ENCODE results near the gene ADAP2. TPM values are rescaled to one million over a fixed set of nuclear protein-coding genes. Genes with fewer than 3 reads are reported as not detected.
A peak's percentile ranks its signal among the peaks of the same experiment; 100 is the strongest.
"Not testable (repeated sequence)": the region's sequence is repeated elsewhere in the genome, so short reads cannot be mapped to it uniquely, and the experiment has no call there.

ADAP2 gene
- polyA plus RNA-seq = 4.9 TPM
- long read RNA-seq, donor 1 = 0 reads
- long read RNA-seq, donor 2, partial matches to known transcripts = 6 of 9 reads
- long read RNA-seq, donor 2, other reads (novel, unspliced or antisense) = 0 of 9 reads
- long read RNA-seq, donor 3 = 0 reads
- long read RNA-seq, donor 4 = 0 reads
- long read RNA-seq, donor 5 = 0 reads
- long read RNA-seq, donor 6, partial matches to known transcripts = 0 of 1 reads
- long read RNA-seq, donor 6, other reads (novel, unspliced or antisense) = 0 of 1 reads
- long read RNA-seq, donor 7 = 0 reads
- long read RNA-seq, donor 8, partial matches to known transcripts = 0 of 2 reads
- long read RNA-seq, donor 8, other reads (novel, unspliced or antisense) = 0 of 2 reads
- long read RNA-seq, donor 9, partial matches to known transcripts = 0 of 1 reads
- long read RNA-seq, donor 9, other reads (novel, unspliced or antisense) = 0 of 1 reads
- long read RNA-seq, donor 10, partial matches to known transcripts = 0 of 3 reads
- long read RNA-seq, donor 10, other reads (novel, unspliced or antisense) = 0 of 3 reads
- long read RNA-seq, donor 11 = 0 reads

GRCh38 chr17:30921544-30922196, at the start of gene ADAP2:
TSS of gene ADAP2 (plus strand) at chr17:30921945. CDS start at chr17:30922015, 70 bp downstream.
- no CpG with 5 or more reads among the region's 60 CpGs for WGBS (ENCODE audit: insufficient coverage, low lambda C conversion rate)
- peaks cover 61% of the 10 kb centered on the region for H3K27me3 ChIP-seq (ENCODE audit: control insufficient read depth, insufficient read depth, low read length)

GRCh38 chr17:30886187-30886586, 35.6 kb upstream of the ADAP2 start:
- H3K4me3 ChIP-seq (ENCODE audit: low read length) = no peak overlapping the region
- H3K4me1 ChIP-seq (ENCODE audit: control insufficient read depth, insufficient read depth, low read length) = no peaks in the 10 kb centered on the region
- no peaks in the 10 kb centered on the region for H3K27me3 ChIP-seq (ENCODE audit: control insufficient read depth, insufficient read depth, low read length)
- H3K27ac ChIP-seq (ENCODE audit: low read length) = no peak overlapping the region
- peaks cover 2% of the 10 kb centered on the region for H3K36me3 ChIP-seq (ENCODE audit: control insufficient read depth, insufficient read depth, low read length)
- DNase-seq = no peak
- WGBS (ENCODE audit: insufficient coverage, low lambda C conversion rate) = no CpG with 5 or more reads among the region's 5 CpGs
- H3K9me3 ChIP-seq (ENCODE audit: control insufficient read depth, low read depth, low read length) = no peaks in the 10 kb centered on the region

More at GRCh38 chr17:30921544-30922196, at the start of gene ADAP2:
- Histone ChIP-seq H3K4me1 (ENCODE audit: control insufficient read depth, insufficient read depth, low read length) (peaks cover 3% of the 10 kb centered on the region), H3K9me3 (ENCODE audit: control insufficient read depth, low read depth, low read length) (peaks cover 5% of the 10 kb centered on the region), H3K4me3 (ENCODE audit: low read length) (peak within 1 kb of the TSS; percentile 5), H3K27ac (ENCODE audit: low read length) (no peak within 1 kb of the TSS), H3K36me3 (ENCODE audit: control insufficient read depth, insufficient read depth, low read length) (no peaks in the 10 kb centered on the region)
- peak in 1 of 2 donors; percentile 61 for DNase-seq

- no peaks in the 10 kb centered on the region for H3K4me1 ChIP-seq (ENCODE audit: control insufficient read depth, insufficient read depth, low read length)
- no peaks in the 10 kb centered on the region for H3K9me3 ChIP-seq (ENCODE audit: control insufficient read depth, low read depth, low read length)
- H3K27me3 ChIP-seq (ENCODE audit: control insufficient read depth, insufficient read depth, low read length) = no peaks in the 10 kb centered on the region
- no peak for DNase-seq
- no peak overlapping the region for H3K4me3 ChIP-seq (ENCODE audit: low read length)
- H3K27ac ChIP-seq (ENCODE audit: low read length) = no peak overlapping the region
- 100% methylated on average over 1 of the region's 3 CpGs for WGBS (ENCODE audit: insufficient coverage, low lambda C conversion rate)
- H3K36me3 ChIP-seq (ENCODE audit: control insufficient read depth, insufficient read depth, low read length) = peaks cover 9% of the 10 kb centered on the region
These were observed 27.5 kb upstream of the ADAP2 start for GRCh38 chr17:30894236-30894635.

GRCh38 chr17:30897311-30897710, 24.4 kb upstream of the ADAP2 start:
- DNase-seq = no peak
- no peak overlapping the region for H3K27ac ChIP-seq (ENCODE audit: low read length)
- no peaks in the 10 kb centered on the region for H3K27me3 ChIP-seq (ENCODE audit: control insufficient read depth, insufficient read depth, low read length)
- no CpG with 5 or more reads among the region's 5 CpGs for WGBS (ENCODE audit: insufficient coverage, low lambda C conversion rate)
- H3K36me3 ChIP-seq (ENCODE audit: control insufficient read depth, insufficient read depth, low read length) = peaks cover 18% of the 10 kb centered on the region
- H3K4me3 ChIP-seq (ENCODE audit: low read length) = no peak overlapping the region
- no peaks in the 10 kb centered on the region for H3K4me1 ChIP-seq (ENCODE audit: control insufficient read depth, insufficient read depth, low read length)
- no peaks in the 10 kb centered on the region for H3K9me3 ChIP-seq (ENCODE audit: control insufficient read depth, low read depth, low read length)

- H3K36me3 ChIP-seq (ENCODE audit: control insufficient read depth, insufficient read depth, low read length) = peaks cover 18% of the 10 kb centered on the region
- no peaks in the 10 kb centered on the region for H3K9me3 ChIP-seq (ENCODE audit: control insufficient read depth, low read depth, low read length)
- DNase-seq = peak in 1 of 2 donors; percentile 90
- H3K4me1 ChIP-seq (ENCODE audit: control insufficient read depth, insufficient read depth, low read length) = peaks cover 6% of the 10 kb centered on the region
- H3K27me3 ChIP-seq (ENCODE audit: control insufficient read depth, insufficient read depth, low read length) = no peaks in the 10 kb centered on the region
- WGBS (ENCODE audit: insufficient coverage, low lambda C conversion rate) = no CpG with 5 or more reads among the region's 11 CpGs
- peak overlapping the region; percentile 81 for H3K27ac ChIP-seq (ENCODE audit: low read length)
- peak overlapping the region; percentile 69 for H3K4me3 ChIP-seq (ENCODE audit: low read length)
These were observed 16.0 kb upstream of the ADAP2 start for GRCh38 chr17:30905742-30906100.

- WGBS (ENCODE audit: insufficient coverage, low lambda C conversion rate) = no CpG with 5 or more reads among the region's 47 CpGs
- Histone ChIP-seq H3K4me3 (ENCODE audit: low read length) (peak within 1 kb of the TSS; percentile 69), H3K27ac (ENCODE audit: low read length) (peak within 1 kb of the TSS; percentile 81), H3K36me3 (ENCODE audit: control insufficient read depth, insufficient read depth, low read length) (peaks cover 16% of the 10 kb centered on the region), H3K9me3 (ENCODE audit: control insufficient read depth, low read depth, low read length) (no peaks in the 10 kb centered on the region), H3K27me3 (ENCODE audit: control insufficient read depth, insufficient read depth, low read length) (no peaks in the 10 kb centered on the region), H3K4me1 (ENCODE audit: control insufficient read depth, insufficient read depth, low read length) (peaks cover 6% of the 10 kb centered on the region)
- peak; percentile 83 to 95 for DNase-seq
These were observed 15.4 kb upstream of the ADAP2 start, which contains the start of gene TEFM for GRCh38 chr17:30906101-30906911. TSS of gene TEFM (minus strand) at chr17:30906238. CDS start at chr17:30906198, 40 bp downstream.

- Histone ChIP-seq H3K27ac (ENCODE audit: low read length) (no peak overlapping the region), H3K4me3 (ENCODE audit: low read length) (no peak overlapping the region), H3K9me3 (ENCODE audit: control insufficient read depth, low read depth, low read length) (no peaks in the 10 kb centered on the region), H3K36me3 (ENCODE audit: control insufficient read depth, insufficient read depth, low read length) (peaks cover 3% of the 10 kb centered on the region), H3K27me3 (ENCODE audit: control insufficient read depth, insufficient read depth, low read length) (no peaks in the 10 kb centered on the region), H3K4me1 (ENCODE audit: control insufficient read depth, insufficient read depth, low read length) (peaks cover 6% of the 10 kb centered on the region)
- WGBS (ENCODE audit: insufficient coverage, low lambda C conversion rate) = no CpG with 5 or more reads among the region's 3 CpGs
- DNase-seq = no peak
These were observed 12.9 kb upstream of the ADAP2 start for GRCh38 chr17:30908717-30909420.

GRCh38 chr17:30910151-30910550, 11.6 kb upstream of the ADAP2 start:
- not testable (repeated sequence) for H3K4me3 ChIP-seq (ENCODE audit: low read length); H3K9me3 ChIP-seq (ENCODE audit: control insufficient read depth, low read depth, low read length); DNase-seq; H3K36me3 ChIP-seq (ENCODE audit: control insufficient read depth, insufficient read depth, low read length); H3K27me3 ChIP-seq (ENCODE audit: control insufficient read depth, insufficient read depth, low read length); H3K4me1 ChIP-seq (ENCODE audit: control insufficient read depth, insufficient read depth, low read length); H3K27ac ChIP-seq (ENCODE audit: low read length)
- no CpG with 5 or more reads among the region's 7 CpGs for WGBS (ENCODE audit: insufficient coverage, low lambda C conversion rate)

- Histone ChIP-seq H3K27ac (ENCODE audit: low read length) (no peak overlapping the region), H3K36me3 (ENCODE audit: control insufficient read depth, insufficient read depth, low read length) (no peaks in the 10 kb centered on the region), H3K4me1 (ENCODE audit: control insufficient read depth, insufficient read depth, low read length) (no peaks in the 10 kb centered on the region), H3K9me3 (ENCODE audit: control insufficient read depth, low read depth, low read length) (no peaks in the 10 kb centered on the region), H3K27me3 (ENCODE audit: control insufficient read depth, insufficient read depth, low read length) (peaks cover 10% of the 10 kb centered on the region), H3K4me3 (ENCODE audit: low read length) (no peak overlapping the region)
- no peak for DNase-seq
These were observed 7.8 kb upstream of the ADAP2 start for GRCh38 chr17:30913955-30914354.
